ENCODE measurements around the gene INPP4A.

Gene INPP4A

GRCh38 chr2:98478088-98478551 is 33.5 kb downstream of the INPP4A start:
- peak in 2 of 3 donors; percentile 27 to 33 for DNase-seq

GRCh38 chr2:98478907-98479306 is 34.2 kb downstream of the INPP4A start:
- DNase-seq: peak in 1 of 3 donors; percentile 46

- DNase-seq: no peak
Observed at GRCh38 chr2:98479371-98479770, 34.7 kb downstream of the INPP4A start.

- DNase-seq: no peak
Observed at GRCh38 chr2:98479959-98480524, 35.4 kb downstream of the INPP4A start.

- no peak for DNase-seq
Observed at GRCh38 chr2:98480598-98480997, 35.9 kb downstream of the INPP4A start.

GRCh38 chr2:98482362-98482761 is 37.7 kb downstream of the INPP4A start:
- no peak for DNase-seq

- no peak for DNase-seq
Observed at GRCh38 chr2:98483257-98483861, 38.7 kb downstream of the INPP4A start.

GRCh38 chr2:98484121-98484557 is 39.5 kb downstream of the INPP4A start:
- DNase-seq: no peak

- no peak for DNase-seq
Observed at GRCh38 chr2:98484652-98485452, 40.2 kb downstream of the INPP4A start.

GRCh38 chr2:98485453-98485755 is 40.7 kb downstream of the INPP4A start:
- DNase-seq: no peak

- no peak for DNase-seq
Observed at GRCh38 chr2:98486374-98486981, 41.8 kb downstream of the INPP4A start.

- no peak for DNase-seq
Observed at GRCh38 chr2:98487101-98487805, 42.6 kb downstream of the INPP4A start.

GRCh38 chr2:98487806-98488189 is 43.1 kb downstream of the INPP4A start:
- peak; percentile 61 to 70 (median 68) for DNase-seq

- no peak for DNase-seq
Observed at GRCh38 chr2:98488252-98488651, 43.6 kb downstream of the INPP4A start.

- peak in 2 of 3 donors; percentile 41 to 60 for DNase-seq
Observed at GRCh38 chr2:98489486-98489885, 44.8 kb downstream of the INPP4A start.

GRCh38 chr2:98489971-98490962 is 45.6 kb downstream of the INPP4A start:
- no peak for DNase-seq

GRCh38 chr2:98492441-98492840 is 47.8 kb downstream of the INPP4A start:
- DNase-seq: peak; percentile 24 to 51 (median 41)

GRCh38 chr2:98494699-98495098 is 50.0 kb downstream of the INPP4A start:
- DNase-seq: no peak

- no peak for DNase-seq
Observed at GRCh38 chr2:98496750-98497493, 52.3 kb downstream of the INPP4A start.

GRCh38 chr2:98498703-98499440 is 54.2 kb downstream of the INPP4A start:
- DNase-seq: no peak
